Cardiac fibroblast (primary cell): ENCODE results near the gene GSS.

Source experiments
- DNase-seq, 2 donors: peaks; one replicate each; pipeline versions ENCODE4 v3.0.0 to v3.0.0-alpha.2; 2010; ENCODE audit warnings: low read depth in 2 of 2
- H3K4me3 ChIP-seq, 2 donors: replicated peaks in 1 of 2; 1 replicate in 1 of 2; 2 replicates in 1 of 2; pipeline ENCODE4 v1.5.1; 2011; ENCODE audit warnings: low read depth in 2 of 2, low read length in 2 of 2, mild to moderate bottlenecking in 2 of 2, moderate library complexity in 1 of 2
- TF ChIP-seq, protein P1 (sequence below): IDR thresholded peaks from one replicate; pipeline ENCODE4 v1.5.1; 2011; ENCODE audit warnings: low read depth, mild to moderate bottlenecking, low read length, inconsistent platforms

GSS gene

DNA sequence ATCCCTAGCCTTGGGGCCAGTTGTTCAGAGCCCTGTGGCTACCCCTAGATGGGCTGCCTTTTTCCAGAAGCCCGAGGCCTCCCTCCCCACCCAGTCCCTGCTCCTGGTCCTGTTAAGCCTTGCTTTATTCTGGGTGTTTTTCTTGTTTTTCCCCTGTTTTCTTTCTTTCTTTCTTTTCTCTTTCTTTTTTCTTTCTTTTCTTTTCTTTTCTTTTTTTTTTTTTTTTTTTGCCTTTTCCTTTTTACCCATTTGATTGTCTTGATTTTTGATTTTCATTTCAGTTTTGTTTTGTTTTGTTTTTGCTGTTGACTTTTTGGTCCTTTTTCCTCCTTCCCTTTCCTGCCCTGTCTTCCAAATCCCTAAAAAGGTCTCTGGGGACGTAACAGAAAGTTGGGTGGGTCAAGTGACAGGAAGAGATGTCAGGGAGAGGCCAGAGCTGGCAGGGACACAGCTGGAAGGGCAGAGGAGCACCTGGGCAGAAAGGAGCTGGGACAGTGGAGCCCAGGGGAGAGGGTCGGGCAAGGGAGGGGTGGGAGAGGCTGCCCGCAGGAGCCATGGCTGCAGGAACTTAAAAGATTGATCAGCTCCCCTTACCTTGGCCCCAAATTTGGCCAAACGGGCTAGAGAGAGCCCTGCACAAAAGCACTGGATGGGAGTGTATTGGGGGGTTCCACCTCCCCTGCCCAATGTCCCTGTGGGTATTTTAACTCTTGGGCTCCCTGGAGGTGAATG is 27.6 kb upstream of the GSS start:
- no peak overlapping the region for H3K4me3 ChIP-seq
- TF ChIP-seq, protein P1, sequence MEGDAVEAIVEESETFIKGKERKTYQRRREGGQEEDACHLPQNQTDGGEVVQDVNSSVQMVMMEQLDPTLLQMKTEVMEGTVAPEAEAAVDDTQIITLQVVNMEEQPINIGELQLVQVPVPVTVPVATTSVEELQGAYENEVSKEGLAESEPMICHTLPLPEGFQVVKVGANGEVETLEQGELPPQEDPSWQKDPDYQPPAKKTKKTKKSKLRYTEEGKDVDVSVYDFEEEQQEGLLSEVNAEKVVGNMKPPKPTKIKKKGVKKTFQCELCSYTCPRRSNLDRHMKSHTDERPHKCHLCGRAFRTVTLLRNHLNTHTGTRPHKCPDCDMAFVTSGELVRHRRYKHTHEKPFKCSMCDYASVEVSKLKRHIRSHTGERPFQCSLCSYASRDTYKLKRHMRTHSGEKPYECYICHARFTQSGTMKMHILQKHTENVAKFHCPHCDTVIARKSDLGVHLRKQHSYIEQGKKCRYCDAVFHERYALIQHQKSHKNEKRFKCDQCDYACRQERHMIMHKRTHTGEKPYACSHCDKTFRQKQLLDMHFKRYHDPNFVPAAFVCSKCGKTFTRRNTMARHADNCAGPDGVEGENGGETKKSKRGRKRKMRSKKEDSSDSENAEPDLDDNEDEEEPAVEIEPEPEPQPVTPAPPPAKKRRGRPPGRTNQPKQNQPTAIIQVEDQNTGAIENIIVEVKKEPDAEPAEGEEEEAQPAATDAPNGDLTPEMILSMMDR: no peak
- DNase-seq: no peak

DNA sequence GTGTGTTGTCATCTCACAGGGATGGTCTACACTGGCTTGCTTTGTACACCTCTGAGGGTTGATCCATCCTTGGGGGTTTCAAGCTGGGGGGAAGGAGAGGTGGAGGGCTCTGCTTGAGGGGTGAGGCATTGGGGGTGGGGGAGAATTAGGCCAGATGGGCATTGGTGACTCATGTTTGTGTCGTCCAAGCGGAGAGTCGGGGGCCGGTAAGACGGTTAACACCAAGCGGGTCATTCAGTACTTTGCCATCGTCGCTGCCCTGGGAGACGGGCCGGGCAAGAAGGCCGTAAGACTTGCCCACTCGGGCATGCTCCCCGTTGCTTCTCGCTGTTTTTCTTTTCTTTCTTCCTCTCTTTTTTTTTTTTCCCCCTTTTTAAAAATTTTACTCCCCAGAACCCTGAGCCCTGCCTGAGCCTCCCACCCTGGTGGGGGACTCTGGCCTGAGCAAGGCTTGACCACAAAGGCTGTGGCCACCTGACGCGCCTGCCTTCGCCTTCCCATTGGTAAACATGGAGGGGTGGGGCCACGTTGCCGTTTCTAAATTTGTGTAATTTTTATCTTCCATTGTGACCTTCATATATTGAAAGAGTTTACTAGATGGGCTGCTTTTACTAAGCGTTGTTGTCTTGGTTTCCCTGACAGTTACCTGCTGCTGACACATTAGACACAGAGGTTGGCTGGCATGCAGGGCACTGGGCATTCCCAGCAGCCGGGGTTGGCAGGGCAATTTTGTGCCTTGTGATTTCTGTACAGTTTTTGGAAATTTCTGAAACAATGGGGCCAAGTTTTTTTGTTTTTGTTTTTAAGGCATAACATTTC is 26.9 kb upstream of the GSS start:
- TF ChIP-seq, protein P1: no peak

DNA sequence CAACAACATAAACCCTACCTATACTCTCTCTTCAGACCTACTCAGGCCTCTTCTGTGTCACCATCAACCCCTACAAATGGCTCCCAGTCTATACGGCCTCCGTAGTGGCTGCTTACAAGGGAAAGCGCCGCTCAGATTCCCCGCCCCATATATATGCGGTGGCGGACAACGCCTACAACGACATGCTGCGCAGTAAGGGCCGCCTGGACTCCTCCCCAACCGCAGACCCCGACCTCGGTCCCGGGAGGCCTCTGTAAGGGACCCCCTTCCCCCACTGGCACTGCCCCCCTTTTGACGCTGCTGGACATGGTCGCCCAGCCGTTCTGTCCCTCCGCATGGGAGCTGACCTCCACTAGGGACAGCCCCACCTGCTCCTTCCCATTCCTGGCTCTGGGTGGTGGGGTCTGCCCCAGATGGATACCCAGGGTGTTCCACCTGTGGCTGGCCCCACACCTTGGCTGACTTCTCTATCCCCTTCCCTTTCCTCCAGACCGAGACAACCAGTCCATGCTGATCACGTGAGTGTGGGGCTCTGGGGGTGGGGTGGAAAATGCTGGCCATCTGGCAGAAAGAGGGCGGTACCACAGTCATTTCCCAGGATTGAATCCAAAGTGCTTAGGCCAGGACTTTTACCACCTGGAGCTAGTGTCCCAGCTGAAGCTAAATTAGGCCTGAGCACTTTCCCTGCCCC is 25.1 kb upstream of the GSS start:
- TF ChIP-seq, protein P1: no peak
- no peak overlapping the region for H3K4me3 ChIP-seq

More for the DNA sequence above, 26.9 kb upstream of the GSS start:
- DNase-seq: no peak
- H3K4me3 ChIP-seq: no peak overlapping the region

GRCh38 chr20:34979366-34980153 is 24.0 kb upstream of the GSS start:
- H3K4me3 ChIP-seq: no peak overlapping the region
- TF ChIP-seq, protein P1: no peak
- DNase-seq: no peak

More for the DNA sequence above, 25.1 kb upstream of the GSS start:
- DNase-seq: no peak

- no peak for DNase-seq
- H3K4me3 ChIP-seq: no peak overlapping the region
- TF ChIP-seq, protein P1: no peak
Measured at GRCh38 chr20:34978092-34978744, 22.6 kb upstream of the GSS start.
